GM12874 (cell line): ENCODE results near the gene NFATC2IP.

Experiments
- TF ChIP-seq, protein P1 (sequence below): IDR thresholded peaks from 2 replicates; pipeline ENCODE4 v1.5.1; 2011; ENCODE audit warnings: low read depth, mild to moderate bottlenecking, control low read depth, low read length, moderate library complexity; ENCODE audit not compliant: insufficient read depth

The NFATC2IP gene

DNA sequence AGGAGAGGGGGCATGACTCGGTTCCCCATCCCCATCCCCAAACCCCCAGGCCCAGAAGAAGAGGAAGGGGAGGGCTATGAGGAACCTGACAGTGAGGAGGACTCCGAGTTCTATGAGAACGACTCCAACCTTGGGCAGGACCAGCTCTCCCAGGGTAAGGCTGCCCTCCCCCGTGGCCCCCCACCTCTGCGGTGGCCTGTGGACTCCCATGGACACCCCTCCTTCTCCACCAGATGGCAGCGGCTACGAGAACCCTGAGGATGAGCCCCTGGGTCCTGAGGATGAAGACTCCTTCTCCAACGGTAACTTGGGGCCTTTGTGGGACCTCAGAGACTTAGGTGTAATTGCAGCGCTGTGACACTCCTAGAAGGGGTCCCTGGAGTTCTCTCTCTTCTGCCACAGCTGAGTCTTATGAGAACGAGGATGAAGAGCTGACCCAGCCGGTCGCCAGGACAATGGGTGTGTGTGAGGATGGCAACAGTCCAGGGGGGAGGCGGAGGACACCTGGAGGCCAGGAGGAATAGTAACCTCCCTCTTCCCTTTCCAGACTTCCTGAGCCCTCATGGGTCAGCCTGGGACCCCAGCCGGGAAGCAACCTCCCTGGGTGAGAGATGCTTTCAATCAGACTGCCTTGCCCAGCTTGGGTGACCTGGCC lies 13.4 kb upstream of the NFATC2IP start:
- TF ChIP-seq, protein P1, sequence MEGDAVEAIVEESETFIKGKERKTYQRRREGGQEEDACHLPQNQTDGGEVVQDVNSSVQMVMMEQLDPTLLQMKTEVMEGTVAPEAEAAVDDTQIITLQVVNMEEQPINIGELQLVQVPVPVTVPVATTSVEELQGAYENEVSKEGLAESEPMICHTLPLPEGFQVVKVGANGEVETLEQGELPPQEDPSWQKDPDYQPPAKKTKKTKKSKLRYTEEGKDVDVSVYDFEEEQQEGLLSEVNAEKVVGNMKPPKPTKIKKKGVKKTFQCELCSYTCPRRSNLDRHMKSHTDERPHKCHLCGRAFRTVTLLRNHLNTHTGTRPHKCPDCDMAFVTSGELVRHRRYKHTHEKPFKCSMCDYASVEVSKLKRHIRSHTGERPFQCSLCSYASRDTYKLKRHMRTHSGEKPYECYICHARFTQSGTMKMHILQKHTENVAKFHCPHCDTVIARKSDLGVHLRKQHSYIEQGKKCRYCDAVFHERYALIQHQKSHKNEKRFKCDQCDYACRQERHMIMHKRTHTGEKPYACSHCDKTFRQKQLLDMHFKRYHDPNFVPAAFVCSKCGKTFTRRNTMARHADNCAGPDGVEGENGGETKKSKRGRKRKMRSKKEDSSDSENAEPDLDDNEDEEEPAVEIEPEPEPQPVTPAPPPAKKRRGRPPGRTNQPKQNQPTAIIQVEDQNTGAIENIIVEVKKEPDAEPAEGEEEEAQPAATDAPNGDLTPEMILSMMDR: no peak

DNA sequence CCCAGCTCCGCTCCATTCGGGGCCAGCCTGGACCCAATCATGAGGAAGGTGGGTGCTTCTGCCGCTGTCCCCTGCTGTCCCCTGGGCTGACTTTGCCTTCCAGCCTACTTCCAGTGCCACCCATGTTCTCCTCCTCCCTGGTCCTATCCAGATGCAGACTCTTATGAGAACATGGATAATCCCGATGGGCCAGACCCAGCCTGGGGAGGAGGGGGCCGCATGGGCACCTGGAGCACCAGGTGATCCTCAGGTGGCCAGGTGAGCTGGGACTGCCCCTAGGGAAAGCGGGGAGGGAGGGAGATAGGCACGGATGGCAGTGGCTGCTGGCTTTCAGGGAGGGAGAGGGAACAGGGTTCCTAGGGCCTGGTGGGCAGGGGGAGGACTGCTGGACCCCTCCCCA lies 12.0 kb upstream of the NFATC2IP start:
- TF ChIP-seq, protein P1: no peak

DNA sequence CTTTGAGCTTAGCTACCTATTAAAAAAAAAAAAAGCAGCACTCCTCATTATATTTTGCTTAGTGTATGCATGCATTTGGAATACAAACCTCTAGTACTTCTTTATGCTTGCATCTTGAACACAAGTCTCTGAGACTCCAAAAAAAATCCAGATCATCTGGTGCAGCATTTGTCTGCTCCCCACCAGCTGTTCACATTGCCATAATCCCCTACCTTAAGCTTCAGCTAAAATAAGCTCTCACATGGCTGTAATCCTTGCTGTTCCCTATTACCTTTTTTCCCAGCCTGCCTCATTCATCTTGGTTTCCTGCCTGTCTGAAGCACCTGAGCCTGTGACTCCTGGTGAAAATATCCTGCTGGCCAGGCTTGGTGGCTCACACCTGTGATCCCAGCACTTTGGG lies 7.5 kb upstream of the NFATC2IP start:
- TF ChIP-seq, protein P1: no peak

DNA sequence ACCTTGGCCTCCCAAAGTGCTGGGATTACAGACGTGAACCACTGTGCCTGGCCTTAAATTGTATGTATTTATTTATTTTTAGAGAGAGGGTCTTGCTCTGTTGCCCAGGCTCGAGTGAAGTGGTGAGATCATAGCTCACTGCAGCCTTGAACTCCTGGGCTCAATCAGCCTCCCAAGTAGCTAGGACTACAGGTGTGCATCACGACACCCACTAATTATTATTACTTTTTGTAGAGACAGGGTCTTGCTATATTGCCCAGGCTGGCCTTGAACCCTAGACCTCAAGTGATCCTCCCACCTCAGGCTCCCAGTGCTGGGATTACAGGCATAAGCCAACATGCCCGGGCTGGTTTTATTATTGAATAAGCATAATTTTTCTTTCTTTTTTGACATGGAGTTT lies 4.1 kb upstream of the NFATC2IP start:
- TF ChIP-seq, protein P1: no peak

DNA sequence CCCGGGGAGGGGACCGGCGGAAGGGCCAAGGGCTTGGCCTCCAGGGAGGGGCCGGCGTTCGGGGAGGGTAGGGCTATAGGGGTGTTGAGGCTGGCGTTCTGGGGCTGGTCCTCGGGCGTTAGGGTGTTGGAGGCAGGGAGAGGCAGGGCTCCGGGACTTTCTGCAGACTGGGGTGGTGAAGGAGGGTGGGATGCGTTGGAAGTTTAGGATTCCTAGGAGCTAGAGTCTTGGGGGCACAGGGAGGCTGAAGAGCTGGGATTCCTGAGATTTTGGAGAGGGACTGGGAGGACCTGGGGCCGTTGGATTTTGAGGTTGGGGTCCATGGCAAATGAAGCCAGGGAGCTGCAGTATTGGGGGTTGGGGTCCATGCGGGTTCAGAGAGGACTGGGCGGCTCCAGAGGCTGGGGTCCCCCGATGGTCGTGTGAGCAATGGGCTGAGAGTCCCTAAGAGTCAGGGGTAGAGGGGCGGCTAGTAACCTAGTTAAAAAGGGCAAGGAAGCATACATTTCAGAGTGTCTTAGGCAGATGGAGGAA lies 740 bp downstream of the NFATC2IP start:
- TF ChIP-seq, protein P1: no peak

DNA sequence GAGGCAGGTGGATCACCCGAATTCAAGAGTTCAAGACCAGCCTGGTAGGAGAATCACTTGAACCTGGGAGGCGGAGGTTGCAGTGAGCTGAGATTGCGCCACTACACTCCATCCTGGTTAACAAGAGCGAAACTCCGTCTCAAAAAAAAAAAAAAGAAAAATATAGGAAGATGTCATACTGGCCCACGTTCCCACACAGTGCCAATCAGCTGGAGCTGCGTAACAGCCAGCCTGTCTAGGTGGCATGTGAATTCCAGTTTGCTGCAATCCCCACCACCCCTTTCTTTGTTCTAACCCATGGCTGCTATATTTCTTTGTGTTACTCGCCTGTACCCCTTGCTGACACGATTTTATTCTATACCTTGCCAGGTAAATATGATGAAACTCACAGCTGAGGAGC lies 7.5 kb downstream of the NFATC2IP start:
- TF ChIP-seq, protein P1: no peak

DNA sequence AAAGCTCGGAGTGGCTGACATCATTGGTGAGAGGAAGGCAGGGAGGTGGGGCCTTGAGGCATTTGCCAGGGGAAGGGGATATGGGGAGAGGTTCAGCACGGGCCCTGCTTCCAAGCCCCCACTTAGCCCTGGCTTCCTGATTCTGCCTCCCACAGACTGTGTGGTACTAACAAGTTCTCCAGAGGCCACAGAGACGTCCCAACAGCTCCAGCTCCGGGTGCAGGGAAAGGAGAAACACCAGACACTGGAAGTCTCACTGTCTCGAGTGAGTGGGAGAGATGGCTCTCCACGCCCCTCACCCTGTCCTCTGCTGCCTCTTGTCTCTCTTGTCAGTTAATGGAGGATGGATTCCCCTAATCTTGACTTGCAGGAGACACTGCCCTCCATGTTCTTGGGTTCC lies 8.1 kb downstream of the NFATC2IP start:
- TF ChIP-seq, protein P1: no peak

DNA sequence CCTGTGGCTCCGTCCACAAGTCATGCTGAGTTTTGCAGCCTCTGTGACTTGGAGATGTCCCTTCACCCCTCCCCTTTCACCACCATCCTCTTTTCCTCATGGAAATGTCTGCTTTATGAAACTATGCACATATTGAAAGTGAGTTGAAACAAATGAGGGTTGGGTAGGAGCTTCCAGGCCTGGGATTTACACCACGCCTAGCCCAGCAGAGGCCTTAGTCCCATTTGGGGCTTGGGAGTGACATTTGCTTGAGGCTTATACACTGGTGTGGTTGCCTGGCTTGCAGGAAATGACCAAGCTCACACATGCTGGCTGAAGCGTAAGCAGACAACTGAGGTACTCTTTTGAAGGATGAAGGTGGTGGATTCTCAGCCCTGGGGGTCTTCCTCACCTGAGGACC lies 13.3 kb downstream of the NFATC2IP start:
- TF ChIP-seq, protein P1: no peak
